PC-3 (cell line): ENCODE data around the gene SERPINE1. TPM values are rescaled to one million over a fixed set of nuclear protein-coding genes. Genes with fewer than 3 reads are reported as not detected.
A peak's percentile ranks its signal among the peaks of the same experiment; 100 is the strongest.

Source experiments
- ATAC-seq: fragments of 200-7000 bp; cut with Tn5 transposase; 2 replicates; pipeline ENCODE4 v1.9.1; 2020; ENCODE audit warnings: mild to moderate bottlenecking, moderate library complexity
- BruUV-seq: library from RNA; stranded (reverse); fragments of 400-500 nt; replicated peaks from 2 replicates; lab custom pipeline; 2021; lab: Mats Ljungman, UMichigan
- CTCF ChIA-PET: fragments of 300-600 bp; sonication (Branson Sonifier 250); formaldehyde crosslinking; loops from one replicate; lab custom pipeline; 2022; ENCODE audit warnings: antibody characterized with exemption; lab: Charles Lee
- POLR2A ChIA-PET: fragments of 300-600 bp; sonication (Branson Sonifier 250); formaldehyde crosslinking; loops from one replicate; lab custom pipeline; 2022; ENCODE audit warnings: antibody characterized with exemption; ENCODE audit not compliant: unreplicated experiment; lab: Charles Lee
- DNase-seq: peaks from one replicate; pipeline ENCODE4 v3.0.0-alpha.2; 2015
- H2AFZ ChIP-seq: fragments of 300-600 bp; sonication (generic); 2 replicates; pipeline ENCODE4 v1.6.0; 2016; ENCODE audit warnings: antibody characterized with exemption, low read length
- H3F3A ChIP-seq: fragments of 300-600 bp; sonication (generic); one replicate; pipeline ENCODE4 v1.6.0; 2017; ENCODE audit warnings: antibody characterized with exemption, low read length, control low read depth, mild to moderate bottlenecking; ENCODE audit not compliant: unreplicated experiment
- H3K27ac ChIP-seq: fragments of 300-600 bp; sonication (generic); 2 replicates; pipeline ENCODE4 v1.5.1; 2016; ENCODE audit warnings: mild to moderate bottlenecking, low read length
- H3K27me3 ChIP-seq: fragments of 300-600 bp; sonication (generic); 2 replicates; pipeline ENCODE4 v1.6.1; 2016; ENCODE audit warnings: low read length, mixed read lengths
- H3K36me3 ChIP-seq: fragments of 300-600 bp; sonication (generic); 2 replicates; pipeline ENCODE4 v1.6.1; 2016; ENCODE audit warnings: low read depth, mixed run types, low read length, mixed read lengths
- H3K4me1 ChIP-seq: fragments of 300-600 bp; sonication (generic); 2 replicates; pipeline ENCODE4 v1.5.1; 2016; ENCODE audit warnings: low read length; ENCODE audit not compliant: insufficient read depth
- H3K4me2 ChIP-seq: fragments of 300-600 bp; sonication (generic); 2 replicates; pipeline ENCODE4 v1.6.0; 2016; ENCODE audit warnings: low read length
- H3K4me3 ChIP-seq: fragments of 300-600 bp; sonication (generic); 2 replicates; pipeline ENCODE4 v1.5.1; 2016; ENCODE audit warnings: mild to moderate bottlenecking, low read length, mixed read lengths
- H3K79me2 ChIP-seq: fragments of 300-600 bp; sonication (generic); 2 replicates; pipeline ENCODE4 v1.6.1; 2017; ENCODE audit warnings: low read length, mixed read lengths
- H3K9ac ChIP-seq: fragments of 300-600 bp; sonication (generic); 2 replicates; pipeline ENCODE4 v1.6.0; 2016; ENCODE audit warnings: mild to moderate bottlenecking, low read length
- H3K9me2 ChIP-seq: fragments of 300-600 bp; sonication (generic); replicated peaks from 2 replicates; pipeline ENCODE4 v1.6.1; 2016; ENCODE audit warnings: mixed run types, low read length, mixed read lengths
- H3K9me3 ChIP-seq: fragments of 300-600 bp; sonication (generic); 2 replicates; pipeline ENCODE4 v1.6.1; 2016; ENCODE audit warnings: low read length, mixed read lengths
- H4K20me1 ChIP-seq: fragments of 300-600 bp; sonication (generic); 2 replicates; pipeline ENCODE4 v1.6.1; 2016; ENCODE audit warnings: low read length, mixed read lengths
- EZH2 ChIP-seq: fragments of 300-600 bp; sonication (generic); IDR thresholded peaks from one replicate; pipeline ENCODE4 v1.6.1; 2017; ENCODE audit warnings: antibody characterized with exemption, mild to moderate bottlenecking, low read length; ENCODE audit not compliant: unreplicated experiment
- EZH2phosphoT487 ChIP-seq: fragments of 300-600 bp; sonication (generic); IDR thresholded peaks from 2 replicates; pipeline ENCODE4 v1.6.1; 2018; ENCODE audit warnings: mild to moderate bottlenecking, antibody characterized with exemption, low read length, borderline replicate concordance
- intact Hi-C: fragments of 100-400 bp; cut with micrococcal nuclease; formaldehyde crosslinking; loops from 2 replicates; pipeline ENCODE4 v1.9.0; 2023
- total RNA-seq: library from RNA; depleted of rRNA; stranded (reverse); fragments of >200 nt; gene quantifications from 2 replicates; pipeline ENCODE4 v1.2.3, GENCODE V29; 2014
- TF ChIP-seq, protein P1 (sequence below): fragments of 300-600 bp; sonication (generic); conservative IDR thresholded peaks from 2 replicates; pipeline ENCODE4 v1.5.1; 2017; ENCODE audit warnings: antibody characterized with exemption, low read depth, mild to moderate bottlenecking, low read length

Gene SERPINE1
- total RNA-seq, 1 experiment from 2014 or later, result 46.1 TPM

DNA sequence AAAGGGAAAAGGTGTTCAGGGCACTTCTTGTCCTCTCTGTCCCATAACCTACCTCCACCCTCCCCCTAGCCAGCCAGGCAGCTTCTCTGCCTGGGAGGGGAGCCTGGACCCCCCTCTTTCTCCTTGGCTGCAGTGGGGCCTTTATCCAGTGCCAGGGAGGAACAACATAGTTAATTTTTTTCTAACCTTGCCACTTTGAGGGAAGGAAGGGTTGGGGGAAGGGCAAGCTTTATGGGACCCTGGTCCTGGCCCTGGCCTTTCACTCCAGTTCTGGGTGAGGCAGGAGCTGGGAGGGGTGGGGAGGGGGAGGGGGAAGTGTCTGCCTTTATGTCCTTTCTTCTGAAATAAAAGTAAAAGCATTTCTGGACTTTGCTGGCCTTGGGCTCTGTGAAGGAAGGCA is 34.0 kb downstream of the SERPINE1 start:
- ChIA-PET POLR2A (interaction anchor here (0.7 kb wide), 1 partner anchor 56 kb away, joined by 6 read pairs; the partner anchor contains the start of gene PLOD3), CTCF (interaction anchor here (1.2 kb wide), 1 partner anchor 17 kb away, joined by 5 read pairs; no protein-coding TSS in a partner anchor)
- Histone ChIP-seq H3K27ac (peak overlapping the region; percentile 90), H3K4me3 (no peak overlapping the region), H3K9me2 (no peaks in the 10 kb centered on the region), H3F3A (no peaks in the 10 kb centered on the region), H3K4me1 (peaks cover 65% of the 10 kb centered on the region), H2AFZ (no peak overlapping the region), H3K36me3 (peaks cover 9% of the 10 kb centered on the region; the same call in 1 of the 2 replicates), H3K27me3 (peaks cover 13% of the 10 kb centered on the region), H3K9me3 (no peaks in the 10 kb centered on the region), H3K9ac (no peak overlapping the region), H3K79me2 (peaks cover 8% of the 10 kb centered on the region), H3K4me2 (no peak overlapping the region), H4K20me1 (no peaks in the 10 kb centered on the region)
- intact Hi-C loops, result no loop called here
- no peak for DNase-seq
- ATAC-seq, result no peak
- TF ChIP-seq, protein P1, sequence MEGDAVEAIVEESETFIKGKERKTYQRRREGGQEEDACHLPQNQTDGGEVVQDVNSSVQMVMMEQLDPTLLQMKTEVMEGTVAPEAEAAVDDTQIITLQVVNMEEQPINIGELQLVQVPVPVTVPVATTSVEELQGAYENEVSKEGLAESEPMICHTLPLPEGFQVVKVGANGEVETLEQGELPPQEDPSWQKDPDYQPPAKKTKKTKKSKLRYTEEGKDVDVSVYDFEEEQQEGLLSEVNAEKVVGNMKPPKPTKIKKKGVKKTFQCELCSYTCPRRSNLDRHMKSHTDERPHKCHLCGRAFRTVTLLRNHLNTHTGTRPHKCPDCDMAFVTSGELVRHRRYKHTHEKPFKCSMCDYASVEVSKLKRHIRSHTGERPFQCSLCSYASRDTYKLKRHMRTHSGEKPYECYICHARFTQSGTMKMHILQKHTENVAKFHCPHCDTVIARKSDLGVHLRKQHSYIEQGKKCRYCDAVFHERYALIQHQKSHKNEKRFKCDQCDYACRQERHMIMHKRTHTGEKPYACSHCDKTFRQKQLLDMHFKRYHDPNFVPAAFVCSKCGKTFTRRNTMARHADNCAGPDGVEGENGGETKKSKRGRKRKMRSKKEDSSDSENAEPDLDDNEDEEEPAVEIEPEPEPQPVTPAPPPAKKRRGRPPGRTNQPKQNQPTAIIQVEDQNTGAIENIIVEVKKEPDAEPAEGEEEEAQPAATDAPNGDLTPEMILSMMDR, result no peak
- no peak for TF ChIP-seq EZH2
- no peak for TF ChIP-seq EZH2phosphoT487
- TSS peak; percentile 19 for BruUV-seq

DNA sequence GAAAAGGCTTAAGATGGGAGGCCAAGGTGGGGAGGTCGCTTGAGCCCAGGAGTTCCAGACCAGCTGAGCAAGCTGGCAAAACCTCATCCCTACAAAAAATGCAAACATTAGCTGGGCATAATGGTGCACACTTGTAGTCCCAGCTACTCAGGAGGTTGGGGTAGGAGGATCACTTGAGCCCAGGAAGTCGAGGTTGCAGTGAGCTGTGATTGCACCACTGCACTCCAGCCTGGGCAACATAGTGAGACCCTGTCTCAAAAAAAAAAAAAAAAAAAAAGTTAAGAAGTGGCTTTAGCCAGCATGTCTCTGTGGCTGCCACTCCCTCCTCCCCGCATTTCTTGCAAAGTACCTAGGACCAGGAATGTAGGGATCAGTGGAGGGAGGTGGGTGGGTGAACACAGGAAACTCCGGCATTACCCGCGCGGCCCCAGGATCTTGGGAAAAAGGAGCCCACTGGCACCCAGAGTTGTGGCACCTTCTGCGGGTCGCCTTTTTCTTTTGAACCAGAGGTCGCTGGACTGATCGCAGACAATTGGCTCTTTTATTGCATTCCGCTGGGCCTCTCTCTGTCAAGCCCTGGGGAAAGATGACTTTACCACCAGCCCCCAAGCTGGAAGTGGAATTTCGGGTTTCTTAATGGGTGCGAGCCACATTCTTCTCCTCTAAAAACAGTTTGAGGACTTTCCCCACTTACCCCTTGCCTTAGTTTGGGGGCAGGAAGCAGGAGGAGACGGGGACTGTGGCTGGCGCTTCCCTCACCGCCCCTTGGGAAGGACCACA is 35.0 kb downstream of the SERPINE1 start:
- H3K79me2 ChIP-seq, result no peaks in the 10 kb centered on the region
- intact Hi-C loops, result no loop called here
- peaks cover 58% of the 10 kb centered on the region for H3K4me1 ChIP-seq
- TF ChIP-seq, protein P1, result no peak
- TF ChIP-seq EZH2phosphoT487, result no peak
- no peak for TF ChIP-seq EZH2
- H4K20me1 ChIP-seq, result no peaks in the 10 kb centered on the region
- H3K9me2 ChIP-seq, result no peaks in the 10 kb centered on the region
- H2AFZ ChIP-seq, result no peak overlapping the region
- H3K9me3 ChIP-seq, result no peaks in the 10 kb centered on the region
- ChIA-PET CTCF (interaction anchor here (1.2 kb wide), 1 partner anchor 18 kb away, joined by 5 read pairs; no protein-coding TSS in a partner anchor), POLR2A (interaction anchor here (0.7 kb wide), 1 partner anchor 219 kb away, joined by 17 read pairs; no protein-coding TSS in a partner anchor)
- peak; percentile 42 for DNase-seq
- BruUV-seq, result no TSS peak
- no peaks in the 10 kb centered on the region for H3F3A ChIP-seq
- H3K27me3 ChIP-seq, result peaks cover 17% of the 10 kb centered on the region
- H3K9ac ChIP-seq, result 0 out of 2 replicates have a peak overlapping the region, but pooled peaks have one; percentile 37
- ATAC-seq, result no peak
- H3K4me2 ChIP-seq, result peak overlapping the region; percentile 74
- peaks cover 9% of the 10 kb centered on the region; the same call in 1 of the 2 replicates for H3K36me3 ChIP-seq
- H3K27ac ChIP-seq, result peak overlapping the region; percentile 58
- H3K4me3 ChIP-seq, result peak overlapping the region; percentile 53; the same call in 1 of the 2 replicates
